GM10266 (cell line): Measurements from ENCODE around the gene FXYD2.

Experiments used
- DNase-seq: peaks from one replicate; pipeline ENCODE4 v3.0.0; 2012; ENCODE audit errors: extremely low spot score
- CTCF ChIP-seq: IDR thresholded peaks from 2 replicates; pipeline ENCODE4 v1.5.1; 2012; ENCODE audit warnings: mild to moderate bottlenecking, low read depth; ENCODE audit not compliant: control insufficient read depth, insufficient read depth; ENCODE audit errors: missing control alignments

The FXYD2 gene

GRCh38 chr11:117834068-117834810, 9.7 kb upstream of the FXYD2 start:
- no peak for TF ChIP-seq CTCF
- DNase-seq, result no peak

- TF ChIP-seq CTCF, result no peak
- DNase-seq, result no peak
Measured at GRCh38 chr11:117833401-117833891, 8.9 kb upstream of the FXYD2 start.

GRCh38 chr11:117832511-117832910, 8.0 kb upstream of the FXYD2 start:
- no peak for DNase-seq

GRCh38 chr11:117831661-117832415, 7.3 kb upstream of the FXYD2 start:
- DNase-seq, result no peak
- TF ChIP-seq CTCF, result no peak

More at GRCh38 chr11:117832511-117832910, 8.0 kb upstream of the FXYD2 start:
- no peak for TF ChIP-seq CTCF

GRCh38 chr11:117830674-117831351, 6.3 kb upstream of the FXYD2 start:
- no peak for DNase-seq

GRCh38 chr11:117830072-117830471, 5.5 kb upstream of the FXYD2 start:
- no peak for TF ChIP-seq CTCF

More at GRCh38 chr11:117830674-117831351, 6.3 kb upstream of the FXYD2 start:
- TF ChIP-seq CTCF, result no peak

More at GRCh38 chr11:117830072-117830471, 5.5 kb upstream of the FXYD2 start:
- DNase-seq, result no peak
